OCI-LY1 (cell line): ENCODE results near the gene KDM2A.

ENCODE experiments used
- CTCF ChIP-seq: fragments of 200-600 bp; sonication (generic), shearing (Covaris generic); IDR thresholded peaks from 2 replicates; pipeline ENCODE4 v1.5.1; 2017; ENCODE audit warnings: mild to moderate bottlenecking, antibody characterized with exemption, low read length, moderate library complexity, mixed read lengths
- EZH2 ChIP-seq: fragments of 200-600 bp; sonication (generic), shearing (Covaris generic); IDR thresholded peaks from 2 replicates; pipeline ENCODE4 v1.8.0; 2017; ENCODE audit warnings: borderline replicate concordance, mixed run types, mild to moderate bottlenecking, antibody characterized with exemption, low read length, moderate library complexity, mixed read lengths

DNA sequence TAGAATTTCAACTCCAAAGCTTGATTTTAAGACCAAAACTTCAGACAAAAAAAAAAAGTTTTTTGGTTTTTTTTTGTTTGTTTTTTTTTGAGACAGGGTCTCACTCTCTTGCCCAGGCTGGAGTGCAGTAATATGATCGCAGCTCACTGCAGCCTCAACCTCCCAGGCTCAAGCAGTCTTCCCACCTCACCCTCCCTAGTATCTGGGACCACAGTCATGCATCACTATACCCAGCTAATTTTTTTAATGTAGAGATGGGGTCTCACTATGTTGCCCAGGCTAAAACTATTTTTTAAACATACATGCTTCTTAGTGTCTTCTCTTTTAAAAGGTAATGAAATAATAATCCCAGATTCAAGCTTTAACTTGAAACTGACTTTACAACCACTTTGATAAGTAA lies 111.8 kb downstream of the KDM2A start:
- no peak for TF ChIP-seq CTCF
- no peak for TF ChIP-seq EZH2
